LNCAP (cell line): ENCODE data around the gene GRM7.

Experiments used
- TF ChIP-seq, protein P1 (sequence below): fragments of 450-650 bp; IDR thresholded peaks from 2 replicates; pipeline ENCODE4 v1.5.1; 2017; ENCODE audit warnings: mild to moderate bottlenecking

The GRM7 gene

DNA sequence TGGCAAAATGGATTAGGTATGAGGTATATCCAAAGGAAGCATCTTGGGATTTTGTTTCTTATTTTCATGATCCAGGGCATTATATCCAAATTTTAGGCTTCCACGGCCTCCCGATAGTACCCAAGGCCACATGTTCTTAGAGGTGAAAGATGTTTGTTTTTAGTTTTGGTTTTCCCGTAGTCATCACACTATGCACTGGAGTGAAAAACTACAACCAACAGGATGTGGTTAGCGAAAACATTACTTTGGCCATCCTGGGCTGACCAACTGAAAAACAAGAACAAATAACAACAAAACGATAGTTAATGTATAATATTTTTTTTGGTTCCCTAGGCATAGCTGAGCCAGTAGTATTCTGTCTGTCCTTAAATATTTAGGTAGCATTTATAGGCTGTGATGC, 749.7 kb downstream of the GRM7 start:
- TF ChIP-seq, protein P1, sequence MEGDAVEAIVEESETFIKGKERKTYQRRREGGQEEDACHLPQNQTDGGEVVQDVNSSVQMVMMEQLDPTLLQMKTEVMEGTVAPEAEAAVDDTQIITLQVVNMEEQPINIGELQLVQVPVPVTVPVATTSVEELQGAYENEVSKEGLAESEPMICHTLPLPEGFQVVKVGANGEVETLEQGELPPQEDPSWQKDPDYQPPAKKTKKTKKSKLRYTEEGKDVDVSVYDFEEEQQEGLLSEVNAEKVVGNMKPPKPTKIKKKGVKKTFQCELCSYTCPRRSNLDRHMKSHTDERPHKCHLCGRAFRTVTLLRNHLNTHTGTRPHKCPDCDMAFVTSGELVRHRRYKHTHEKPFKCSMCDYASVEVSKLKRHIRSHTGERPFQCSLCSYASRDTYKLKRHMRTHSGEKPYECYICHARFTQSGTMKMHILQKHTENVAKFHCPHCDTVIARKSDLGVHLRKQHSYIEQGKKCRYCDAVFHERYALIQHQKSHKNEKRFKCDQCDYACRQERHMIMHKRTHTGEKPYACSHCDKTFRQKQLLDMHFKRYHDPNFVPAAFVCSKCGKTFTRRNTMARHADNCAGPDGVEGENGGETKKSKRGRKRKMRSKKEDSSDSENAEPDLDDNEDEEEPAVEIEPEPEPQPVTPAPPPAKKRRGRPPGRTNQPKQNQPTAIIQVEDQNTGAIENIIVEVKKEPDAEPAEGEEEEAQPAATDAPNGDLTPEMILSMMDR, result no peak

DNA sequence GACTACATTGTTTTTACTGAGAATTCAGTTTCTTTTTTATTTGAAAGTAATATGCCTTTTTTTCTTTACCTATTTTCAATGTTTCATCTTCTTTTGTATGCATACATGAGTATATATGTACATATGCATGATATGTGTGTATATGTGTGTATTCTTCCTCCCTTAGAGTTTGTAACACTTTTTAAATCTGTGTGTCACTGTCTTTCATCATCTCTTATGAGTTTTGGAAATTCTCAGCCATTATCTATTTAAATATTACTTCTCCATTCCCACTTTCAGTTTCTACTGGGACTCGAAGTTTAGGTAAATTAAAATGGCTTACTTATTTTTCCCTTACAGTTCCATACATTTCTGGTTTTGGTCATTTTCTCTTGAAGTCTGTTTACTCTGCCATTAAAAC, 754.1 kb downstream of the GRM7 start:
- TF ChIP-seq, protein P1, result no peak

DNA sequence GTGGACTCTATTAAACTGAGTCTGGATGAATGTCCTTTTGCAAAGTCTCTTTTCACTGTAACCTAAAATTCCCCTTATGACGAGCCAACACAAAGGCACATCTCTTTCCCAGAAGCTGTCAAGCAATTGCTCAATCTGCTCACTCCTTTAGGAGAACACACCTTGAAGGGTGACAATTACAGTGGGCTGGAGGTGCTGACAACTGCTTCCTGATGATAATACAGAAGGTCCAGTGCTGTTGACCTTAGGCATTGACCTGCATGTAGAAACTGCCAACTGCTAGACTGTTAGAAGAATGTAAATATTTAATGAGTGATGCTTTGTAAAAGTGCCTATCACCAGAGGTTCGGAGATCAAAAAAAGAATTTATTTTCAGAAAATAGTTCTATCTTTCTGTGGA, 757.7 kb downstream of the GRM7 start:
- TF ChIP-seq, protein P1, result no peak

DNA sequence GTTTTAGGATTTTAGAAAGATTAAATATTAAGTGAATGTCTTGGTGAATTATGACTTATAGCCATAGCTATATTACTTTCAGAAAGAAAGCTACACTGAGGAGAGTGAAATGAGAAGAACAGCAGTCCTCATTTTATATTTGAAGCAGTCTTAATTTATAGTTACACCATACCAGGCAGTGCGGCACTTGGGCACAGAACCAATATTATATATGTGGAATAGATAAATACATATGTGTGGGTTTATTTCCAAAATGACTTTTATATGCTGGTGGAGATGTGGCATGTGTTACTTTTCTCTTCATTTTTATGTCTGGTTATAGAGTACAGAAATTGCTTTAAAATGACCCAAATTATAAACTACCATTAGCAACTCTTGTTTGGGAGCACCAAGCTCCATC, 759.5 kb downstream of the GRM7 start:
- TF ChIP-seq, protein P1, result no peak

DNA sequence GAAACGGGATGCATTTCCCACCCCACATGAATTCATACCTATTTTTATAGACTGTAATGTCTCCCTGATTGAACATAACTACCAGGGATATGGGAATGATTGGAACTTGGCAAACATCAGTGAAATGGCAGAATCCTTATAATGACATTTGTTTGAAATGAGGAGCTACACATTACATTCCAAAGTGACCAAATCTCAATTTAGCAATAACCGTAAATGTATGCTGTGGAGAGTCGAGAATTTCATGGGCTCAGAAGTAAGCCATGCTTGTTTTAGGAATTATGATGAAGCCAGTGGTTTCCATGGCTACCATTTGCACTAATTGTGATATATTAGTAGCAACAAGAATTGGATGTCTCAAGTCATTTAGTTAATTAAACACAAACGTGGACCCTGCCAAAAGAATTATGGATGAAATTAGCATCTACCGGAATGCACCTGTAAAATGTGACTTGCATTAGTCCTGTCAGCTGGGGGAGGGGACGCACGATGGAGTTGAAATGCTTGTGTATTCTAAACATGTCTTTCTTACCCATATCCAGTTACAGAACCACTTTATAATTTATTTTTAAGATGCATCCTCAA, 760.2 kb downstream of the GRM7 start:
- TF ChIP-seq, protein P1, result no peak

DNA sequence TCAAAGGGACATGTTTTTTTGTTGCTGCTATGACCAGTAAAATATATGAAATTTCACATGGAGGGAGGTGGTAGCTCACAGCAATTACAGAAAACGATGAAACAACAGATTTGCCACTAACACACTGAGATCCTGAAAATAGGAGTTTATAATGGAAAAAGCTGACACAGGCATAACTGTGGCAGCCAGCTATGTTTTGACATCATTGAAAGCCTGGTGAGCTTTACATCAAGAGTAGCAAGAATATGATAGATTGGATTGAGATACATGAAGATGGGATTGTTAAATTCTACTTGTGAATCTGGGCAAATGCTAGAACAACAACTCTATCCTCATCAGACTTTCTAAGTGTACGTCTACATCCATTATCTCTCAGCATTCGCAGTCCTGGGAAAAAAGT, 760.7 kb downstream of the GRM7 start:
- TF ChIP-seq, protein P1, result no peak

DNA sequence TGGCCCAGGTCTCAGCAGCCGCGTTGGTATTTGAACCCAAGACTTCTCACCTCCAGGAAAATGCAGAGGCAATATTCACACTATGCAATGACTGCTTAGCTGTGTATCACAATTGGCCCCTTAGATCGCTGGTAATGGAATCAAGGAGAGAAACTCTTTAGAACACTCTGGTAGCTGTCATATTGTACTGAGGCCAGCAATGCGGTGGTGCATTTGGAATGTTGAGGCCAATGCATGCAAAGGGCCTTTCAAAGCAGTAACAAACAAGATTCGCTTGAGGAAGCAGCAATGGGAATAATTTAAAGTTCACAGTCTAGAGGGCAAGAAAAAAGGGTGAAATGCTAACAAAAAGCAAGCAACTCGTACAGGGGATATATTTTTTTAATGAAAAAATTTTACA, 764.1 kb downstream of the GRM7 start:
- TF ChIP-seq, protein P1, result no peak

DNA sequence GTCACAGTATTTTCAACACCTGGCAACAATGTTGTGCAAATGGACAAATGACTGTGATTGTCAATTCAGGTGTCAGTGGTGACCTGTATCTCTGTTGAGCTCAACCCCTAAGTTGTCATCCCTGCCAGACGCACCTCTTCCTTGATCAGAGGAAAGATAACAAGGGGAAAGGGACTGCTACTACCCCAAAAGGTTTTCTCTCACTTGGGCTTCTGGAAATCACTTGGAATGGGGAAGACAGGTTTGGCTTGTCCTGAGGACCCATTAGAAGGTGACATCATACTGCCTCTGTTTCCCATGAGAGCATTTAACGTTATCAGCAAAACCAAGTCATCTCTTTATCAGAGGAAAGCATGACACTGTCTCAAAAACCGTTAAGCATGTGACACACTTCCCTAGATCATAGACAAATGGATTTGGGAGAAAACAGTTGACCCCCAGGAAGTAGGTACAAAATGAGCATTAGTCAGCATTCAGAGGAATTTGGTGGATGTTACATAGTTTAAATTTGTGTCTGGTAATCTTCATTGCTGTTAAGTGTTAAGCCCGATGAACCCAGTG, 769.5 kb downstream of the GRM7 start:
- TF ChIP-seq, protein P1, result no peak
